ENCODE data around the gene POLE. TPM values are rescaled to one million over a fixed set of nuclear protein-coding genes. Genes with fewer than 3 reads are reported as not detected.

Gene POLE
- total RNA-seq, 2 experiments from 2014 or later: 157 to 230 TPM

- POLR2A ChIA-PET: interaction anchor here (0.6 to 0.8 kb wide), 2 partner anchors 108 to 173 kb away, joined by 4 read pairs; no protein-coding TSS in a partner anchor
These were observed 94.7 kb downstream of the POLE start for GRCh38 chr12:132592282-132592970.

GRCh38 chr12:132591107-132591935 lies 95.8 kb downstream of the POLE start:
- H3K9me2 ChIP-seq (ENCODE audit: insufficient read depth, low read length): no peaks in the 10 kb centered on the region
- ChIA-PET CTCF (ENCODE audit: unreplicated experiment) (no interaction called here), POLR2A (interaction anchor here (0.6 kb wide), 1 partner anchor 109 kb away, joined by 4 read pairs; no protein-coding TSS in a partner anchor)
- DNase-seq (ENCODE audit: low spot score): no peak
- H3K36me3 ChIP-seq (ENCODE audit: insufficient read depth, low read length): no peaks in the 10 kb centered on the region
- no peak overlapping the region for H3K27ac ChIP-seq (ENCODE audit: low read depth, low read length, poor library complexity, severe bottlenecking)
- H4K20me1 ChIP-seq (ENCODE audit: insufficient read depth, low read length): no peaks in the 10 kb centered on the region
- no TSS peak for BruUV-seq (replicated peaks)
- H3K9me3 ChIP-seq (ENCODE audit: low read length): no peaks in the 10 kb centered on the region
- no peak overlapping the region for H3K4me2 ChIP-seq (ENCODE audit: low read length)
- H3K79me2 ChIP-seq (ENCODE audit: insufficient read depth, low read depth, low read length): no peaks in the 10 kb centered on the region
- intact Hi-C loops (cut with micrococcal nuclease; ENCODE audit: unreplicated experiment): no loop called here
- no peaks in the 10 kb centered on the region for H3K4me1 ChIP-seq (ENCODE audit: insufficient read depth, low read length, poor library complexity, severe bottlenecking)
- no peak overlapping the region for H3K4me3 ChIP-seq (ENCODE audit: low read depth, low read length, poor library complexity, severe bottlenecking)
- TF ChIP-seq EZH2phosphoT487 (IDR thresholded peaks at IDR 0.05; ENCODE audit: borderline replicate concordance, low read depth, low read length) (no peak), CTCF (conservative IDR thresholded peaks at IDR 0.05; ENCODE audit: low read length) (no peak)
- H2AFZ ChIP-seq (ENCODE audit: low read length): no peak overlapping the region

More at GRCh38 chr12:132592282-132592970, 94.7 kb downstream of the POLE start:
- no peak overlapping the region for H3K4me2 ChIP-seq (ENCODE audit: low read length)
- no peak overlapping the region for H3K27ac ChIP-seq (ENCODE audit: low read depth, low read length, poor library complexity, severe bottlenecking)
- no peak for DNase-seq (ENCODE audit: low spot score)
- TF ChIP-seq EZH2phosphoT487 (IDR thresholded peaks at IDR 0.05; ENCODE audit: borderline replicate concordance, low read depth, low read length): no peak
- no peak for TF ChIP-seq CTCF (conservative IDR thresholded peaks at IDR 0.05; ENCODE audit: low read length)
- CTCF ChIA-PET (ENCODE audit: unreplicated experiment): no interaction called here
- no peaks in the 10 kb centered on the region for H3K9me2 ChIP-seq (ENCODE audit: insufficient read depth, low read length)
- no peaks in the 10 kb centered on the region for H3K9me3 ChIP-seq (ENCODE audit: low read length)
- no peak overlapping the region for H3K4me3 ChIP-seq (ENCODE audit: low read depth, low read length, poor library complexity, severe bottlenecking)
- H2AFZ ChIP-seq (ENCODE audit: low read length): no peak overlapping the region
- no peaks in the 10 kb centered on the region for H3K36me3 ChIP-seq (ENCODE audit: insufficient read depth, low read length)
- intact Hi-C loops (cut with micrococcal nuclease; ENCODE audit: unreplicated experiment): no loop called here
- BruUV-seq (replicated peaks): no TSS peak
- no peaks in the 10 kb centered on the region for H4K20me1 ChIP-seq (ENCODE audit: insufficient read depth, low read length)
- H3K79me2 ChIP-seq (ENCODE audit: insufficient read depth, low read depth, low read length): no peaks in the 10 kb centered on the region
- H3K4me1 ChIP-seq (ENCODE audit: insufficient read depth, low read length, poor library complexity, severe bottlenecking): peaks cover 3% of the 10 kb centered on the region
